GM12891 (cell line): ENCODE results near the gene DOCK7.

Experiments used
- POLR2A ChIP-seq: IDR thresholded peaks from 2 replicates; pipeline ENCODE4 v1.6.1; 2011; ENCODE audit warnings: low read depth, low read length, control low read depth
- POLR2AphosphoS5 ChIP-seq: IDR thresholded peaks from 2 replicates; pipeline ENCODE4 v1.6.1; 2011; ENCODE audit warnings: low read depth, low read length, control low read depth
- TAF1 ChIP-seq: IDR thresholded peaks from 2 replicates; pipeline ENCODE4 v1.6.1; 2011; ENCODE audit warnings: low read depth, low read length, control low read depth

DNA sequence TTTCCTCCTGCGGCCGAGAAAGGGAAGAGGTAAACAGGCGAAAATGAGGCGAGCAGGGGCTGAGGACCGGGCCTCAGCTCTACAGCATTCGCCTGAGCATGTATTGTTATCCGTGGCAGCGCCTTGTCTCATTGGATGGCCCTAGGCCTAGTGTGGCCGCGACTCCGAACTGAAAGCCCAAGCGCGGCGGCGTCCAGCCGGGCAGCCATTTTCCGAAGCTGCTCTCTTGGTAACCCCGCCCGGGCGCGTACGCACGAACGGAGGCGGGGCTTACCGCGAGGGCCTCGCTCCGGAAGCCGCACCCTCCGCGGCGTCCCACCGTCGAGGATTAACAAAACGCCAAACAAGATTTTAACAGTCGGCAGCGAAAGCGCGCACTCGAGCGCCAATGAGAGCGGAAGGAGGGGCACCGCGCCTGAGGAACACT, 252.1 kb downstream of the DOCK7 start:
- TF ChIP-seq TAF1 (peak; percentile 95), POLR2A (peak; percentile 93), POLR2AphosphoS5 (peak; percentile 93)
